CD14-positive monocyte (primary cell): ENCODE data around the gene EGFLAM. TPM values are rescaled to one million over a fixed set of nuclear protein-coding genes. Genes with fewer than 3 reads are reported as not detected.

Experiments
- DNase-seq, 3 donors: peaks; one replicate each; pipeline ENCODE4 v3.0.0-alpha.2; 2011 to 2022
- H2AFZ ChIP-seq: 2 replicates; pipeline ENCODE4 v1.6.0; 2012; ENCODE audit warnings: mild to moderate bottlenecking, low read depth, low read length, inconsistent platforms; ENCODE audit not compliant: insufficient read depth, poor library complexity, severe bottlenecking
- H3K27ac ChIP-seq, 2 donors: 1 replicate in 1 of 2; 2 replicates in 1 of 2; pipeline ENCODE4 v1.5.1; 2012 to 2013; ENCODE audit warnings: low read length in 2 of 2, control low read depth in 1 of 2, inconsistent platforms in 1 of 2, low read depth in 1 of 2, mild to moderate bottlenecking in 1 of 2
- H3K27me3 ChIP-seq, 2 donors: one replicate each; pipeline versions ENCODE4 v1.6.0 to v1.6.1; 2011 to 2013; ENCODE audit warnings: low read length in 2 of 2; ENCODE audit not compliant: control insufficient read depth in 2 of 2, insufficient read depth in 2 of 2
- H3K36me3 ChIP-seq, 2 donors: replicated peaks in 1 of 2; 1 replicate in 1 of 2; 2 replicates in 1 of 2; pipeline versions ENCODE4 v1.5.1 to v1.6.1; 2012 to 2013; ENCODE audit warnings: low read length in 2 of 2, control low read depth in 1 of 2, inconsistent platforms in 1 of 2, mild to moderate bottlenecking in 1 of 2; ENCODE audit not compliant: insufficient read depth in 2 of 2, control insufficient read depth in 1 of 2
- H3K4me1 ChIP-seq, 2 donors: 1 replicate in 1 of 2; 2 replicates in 1 of 2; pipeline versions ENCODE4 v1.5.1 to v1.6.1; 2012 to 2013; ENCODE audit warnings: low read length in 2 of 2, control low read depth in 1 of 2, inconsistent platforms in 1 of 2, mild to moderate bottlenecking in 1 of 2, moderate library complexity in 1 of 2; ENCODE audit not compliant: insufficient read depth in 2 of 2, control insufficient read depth in 1 of 2
- H3K4me2 ChIP-seq: replicated peaks from 2 replicates; pipeline ENCODE3; 2012; ENCODE audit warnings: low read length, moderate library complexity, mild to moderate bottlenecking; ENCODE audit not compliant: poor library complexity, severe bottlenecking; ENCODE audit errors: extremely low read depth
- H3K4me3 ChIP-seq, 3 experiments: fragments of 200-600 bp in 1 of 3; sonication (generic) in 1 of 3; replicated peaks in 1 of 3; 1 replicate in 2 of 3; 2 replicates in 1 of 3; pipeline ENCODE4 v1.5.1; 2011 to 2013; ENCODE audit warnings: low read length in 3 of 3, mild to moderate bottlenecking in 3 of 3, control low read depth in 2 of 3, low read depth in 2 of 3, inconsistent platforms in 1 of 3, moderate library complexity in 1 of 3
- H3K79me2 ChIP-seq: 2 replicates; pipeline ENCODE4 v1.6.0; 2012; ENCODE audit warnings: mild to moderate bottlenecking, control low read depth, inconsistent platforms, low read length, moderate library complexity; ENCODE audit not compliant: insufficient read depth
- H3K9ac ChIP-seq: 2 replicates; pipeline ENCODE4 v1.6.0; 2017; ENCODE audit warnings: low read length, mild to moderate bottlenecking; ENCODE audit not compliant: insufficient read depth, poor library complexity, severe bottlenecking
- H3K9me3 ChIP-seq, 2 donors: replicated peaks in 1 of 2; 1 replicate in 1 of 2; 2 replicates in 1 of 2; pipeline versions ENCODE4 v1.5.1 to v1.6.1; 2012 to 2013; ENCODE audit warnings: low read length in 2 of 2, control low read depth in 1 of 2; ENCODE audit not compliant: control insufficient read depth in 1 of 2, insufficient read depth in 1 of 2
- H4K20me1 ChIP-seq: 2 replicates; pipeline ENCODE4 v1.6.0; 2012; ENCODE audit warnings: mild to moderate bottlenecking, low read length, control low read depth, moderate library complexity; ENCODE audit not compliant: insufficient read depth
- H3K27ac Mint-ChIP-seq, 7 donors: one replicate each; pipeline ENCODE4 v1.8.0; 2020; ENCODE audit warnings: mild to moderate bottlenecking in 7 of 7, mixed read lengths in 7 of 7, moderate library complexity in 6 of 7, inconsistent platforms in 2 of 7
- H3K27me3 Mint-ChIP-seq, 3 donors: one replicate each; pipeline ENCODE4 v1.8.0; 2021 to 2022; ENCODE audit warnings: low read depth in 3 of 3, mild to moderate bottlenecking in 3 of 3, mixed read lengths in 3 of 3, moderate library complexity in 3 of 3, inconsistent platforms in 1 of 3
- H3K36me3 Mint-ChIP-seq, 2 donors: one replicate each; pipeline ENCODE4 v1.8.0; 2020; ENCODE audit warnings: mixed read lengths in 2 of 2, inconsistent platforms in 1 of 2, mild to moderate bottlenecking in 1 of 2
- H3K4me1 Mint-ChIP-seq: one replicate; pipeline ENCODE4 v1.8.0; 2020; ENCODE audit warnings: mild to moderate bottlenecking, mixed read lengths
- H3K4me3 Mint-ChIP-seq, 2 donors: one replicate each; pipeline ENCODE4 v1.8.0; 2020; ENCODE audit warnings: mild to moderate bottlenecking in 2 of 2, mixed read lengths in 2 of 2, moderate library complexity in 1 of 2
- H3K9me3 Mint-ChIP-seq, 7 donors: one replicate each; pipeline ENCODE4 v1.8.0; 2020 to 2022; ENCODE audit warnings: mixed read lengths in 7 of 7, mild to moderate bottlenecking in 6 of 7, moderate library complexity in 6 of 7, inconsistent platforms in 2 of 7
- WGBS: methylation state at CpG from one replicate; pipeline ENCODE4 v1.1.5; 2013; ENCODE audit warnings: missing lambda C conversion rate; ENCODE audit not compliant: insufficient coverage; 5-methylcytosine and 5-hydroxymethylcytosine counted together
- intact Hi-C, 2 donors: fragments of 100-400 bp; cut with micrococcal nuclease; formaldehyde crosslinking; loops; one replicate each; pipeline versions ENCODE4 v1.15.0 to v1.15.1; 2023
- polyA plus RNA-seq, 3 donors: library from polyadenylated mRNA; depleted of rRNA in 1 of 3; unstranded in 2 of 3; stranded (reverse) in 1 of 3; fragments of 300-500 nt in 2 of 3; fragments of >200 nt in 1 of 3; fragmentation: Illumina TruSeq in 2 of 3; gene quantifications; 1 replicate in 2 of 3; 2 replicates in 1 of 3; pipeline ENCODE4 v1.2.3, GENCODE V29; 2012 to 2021
- small RNA-seq: library from RNA; depleted of rRNA; stranded (forward); fragments of <200 nt; gene quantifications from one replicate; pipeline ENCODE3, GENCODE V24; 2012; ENCODE audit warnings: low read depth; ENCODE audit not compliant: insufficient read length
- TF ChIP-seq, protein P1 (sequence below): fragments of 200-600 bp; IDR thresholded peaks from one replicate; pipeline ENCODE4 v1.8.0; 2022; ENCODE audit warnings: antibody characterized with exemption, mild to moderate bottlenecking

Gene EGFLAM
- polyA plus RNA-seq, 3 donors = not detected

GRCh38 chr5:38506302-38506701 is 247.9 kb downstream of the EGFLAM start:
- no peaks in the 10 kb centered on the region for H3K9me3 Mint-ChIP-seq
- no peaks in the 10 kb centered on the region for H3K36me3 Mint-ChIP-seq

GRCh38 chr5:38509185-38509584 is 250.8 kb downstream of the EGFLAM start:
- peaks cover 16 to 19% (median 16%) of the 10 kb centered on the region in 3 donors for H3K27me3 Mint-ChIP-seq
- H3K27ac Mint-ChIP-seq = no peak overlapping the region
- Histone ChIP-seq H3K27me3 (peaks cover 14 to 25% of the 10 kb centered on the region in 2 donors), H3K36me3 (no peaks in the 10 kb centered on the region), H2AFZ (no peak overlapping the region), H3K27ac (no peak overlapping the region), H3K79me2 (no peaks in the 10 kb centered on the region), H3K4me2 (no peak overlapping the region), H4K20me1 (no peaks in the 10 kb centered on the region), H3K9ac (no peak overlapping the region), H3K9me3 (no peaks in the 10 kb centered on the region), H3K4me3 (no peak overlapping the region), H3K4me1 (no peaks in the 10 kb centered on the region)
- TF ChIP-seq, protein P1, sequence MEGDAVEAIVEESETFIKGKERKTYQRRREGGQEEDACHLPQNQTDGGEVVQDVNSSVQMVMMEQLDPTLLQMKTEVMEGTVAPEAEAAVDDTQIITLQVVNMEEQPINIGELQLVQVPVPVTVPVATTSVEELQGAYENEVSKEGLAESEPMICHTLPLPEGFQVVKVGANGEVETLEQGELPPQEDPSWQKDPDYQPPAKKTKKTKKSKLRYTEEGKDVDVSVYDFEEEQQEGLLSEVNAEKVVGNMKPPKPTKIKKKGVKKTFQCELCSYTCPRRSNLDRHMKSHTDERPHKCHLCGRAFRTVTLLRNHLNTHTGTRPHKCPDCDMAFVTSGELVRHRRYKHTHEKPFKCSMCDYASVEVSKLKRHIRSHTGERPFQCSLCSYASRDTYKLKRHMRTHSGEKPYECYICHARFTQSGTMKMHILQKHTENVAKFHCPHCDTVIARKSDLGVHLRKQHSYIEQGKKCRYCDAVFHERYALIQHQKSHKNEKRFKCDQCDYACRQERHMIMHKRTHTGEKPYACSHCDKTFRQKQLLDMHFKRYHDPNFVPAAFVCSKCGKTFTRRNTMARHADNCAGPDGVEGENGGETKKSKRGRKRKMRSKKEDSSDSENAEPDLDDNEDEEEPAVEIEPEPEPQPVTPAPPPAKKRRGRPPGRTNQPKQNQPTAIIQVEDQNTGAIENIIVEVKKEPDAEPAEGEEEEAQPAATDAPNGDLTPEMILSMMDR = no peak
- no peaks in the 10 kb centered on the region for H3K9me3 Mint-ChIP-seq
- DNase-seq = no peak
- H3K4me1 Mint-ChIP-seq = no peaks in the 10 kb centered on the region
- H3K4me3 Mint-ChIP-seq = no peak overlapping the region
- intact Hi-C loops = no loop called here
- H3K36me3 Mint-ChIP-seq = no peaks in the 10 kb centered on the region
- no CpG with 5 or more reads among the region's 5 CpGs for WGBS

More at GRCh38 chr5:38506302-38506701, 247.9 kb downstream of the EGFLAM start:
- no peak overlapping the region for H3K27ac Mint-ChIP-seq
- TF ChIP-seq, protein P1 = no peak
- H3K27ac ChIP-seq = no peak overlapping the region
- H3K9ac ChIP-seq = no peak overlapping the region
- 60% methylated on average over 1 of the region's 3 CpGs for WGBS
- H3K4me3 Mint-ChIP-seq = no peak overlapping the region
- H3K9me3 ChIP-seq = no peaks in the 10 kb centered on the region
- H3K4me1 ChIP-seq = no peaks in the 10 kb centered on the region
- H3K79me2 ChIP-seq = no peaks in the 10 kb centered on the region
- H3K27me3 ChIP-seq = peaks cover 6 to 21% of the 10 kb centered on the region in 2 donors
- intact Hi-C loops = no loop called here
- no peak for DNase-seq
- no peak overlapping the region for H3K4me2 ChIP-seq
- H3K4me1 Mint-ChIP-seq = no peaks in the 10 kb centered on the region
- no peak overlapping the region for H2AFZ ChIP-seq
- H3K4me3 ChIP-seq = no peak overlapping the region
- H3K27me3 Mint-ChIP-seq = peaks cover 8 to 18% (median 18%) of the 10 kb centered on the region in 3 donors
- H4K20me1 ChIP-seq = no peaks in the 10 kb centered on the region
- no peaks in the 10 kb centered on the region for H3K36me3 ChIP-seq

Small RNAs within 50 kb of the gene (small RNA-seq; reads per million reads assigned to genes)
- gene AC091839.1 = not detected
